NCI-H2107 treated with DMSO at 0.1 percent for 48 hours (cell line): ENCODE data around the gene DCLK1.
"Not testable (repeated sequence)": the region's sequence is repeated elsewhere in the genome, so short reads cannot be mapped to it uniquely, and the experiment has no call there.

Experiments
- DNase-seq: peaks from one replicate; lab custom pipeline; 2025; ENCODE audit not compliant: unreplicated experiment; lab: John Stamatoyannopoulos, UW

Gene DCLK1

DNA sequence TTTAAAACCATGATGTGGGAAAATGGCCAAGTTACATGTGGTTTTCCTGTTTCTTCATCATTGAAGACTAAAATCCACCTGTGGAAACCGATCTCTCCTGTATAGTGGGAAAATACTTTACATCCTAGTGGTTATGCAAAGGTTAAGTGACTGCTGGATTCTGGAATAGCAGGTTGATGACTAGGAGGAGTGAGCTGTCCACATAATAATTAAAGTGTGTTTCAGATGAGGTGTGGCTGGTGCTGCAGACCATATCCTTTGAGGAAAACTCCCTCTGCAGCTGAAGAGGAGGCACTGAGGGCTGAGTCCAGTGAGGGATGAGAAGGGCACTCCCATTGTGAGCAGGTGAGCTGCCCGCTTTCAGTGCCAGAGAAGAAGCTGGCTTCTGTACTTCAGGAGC is 43.2 kb downstream of the DCLK1 start:
- DNase-seq, result no peak

DNA sequence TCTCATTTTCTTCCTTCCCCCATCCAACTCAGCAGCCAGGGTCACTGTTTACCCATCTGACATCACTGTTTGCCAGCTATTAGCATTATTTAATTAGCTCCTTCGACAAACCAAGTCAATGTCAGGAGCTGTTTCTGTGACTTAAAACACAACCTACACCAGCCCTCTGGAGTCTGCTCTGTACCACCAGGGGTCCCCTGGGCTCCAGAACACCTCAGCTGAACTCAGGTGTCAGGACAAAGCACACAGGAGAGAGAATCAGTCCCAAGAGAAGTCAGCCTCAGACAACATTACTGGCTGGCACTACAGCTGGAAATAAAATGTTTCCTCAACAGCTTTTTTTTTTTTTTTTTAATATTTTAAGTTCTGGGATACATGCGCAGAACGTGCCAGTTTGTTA is 45.1 kb downstream of the DCLK1 start:
- no peak for DNase-seq

DNA sequence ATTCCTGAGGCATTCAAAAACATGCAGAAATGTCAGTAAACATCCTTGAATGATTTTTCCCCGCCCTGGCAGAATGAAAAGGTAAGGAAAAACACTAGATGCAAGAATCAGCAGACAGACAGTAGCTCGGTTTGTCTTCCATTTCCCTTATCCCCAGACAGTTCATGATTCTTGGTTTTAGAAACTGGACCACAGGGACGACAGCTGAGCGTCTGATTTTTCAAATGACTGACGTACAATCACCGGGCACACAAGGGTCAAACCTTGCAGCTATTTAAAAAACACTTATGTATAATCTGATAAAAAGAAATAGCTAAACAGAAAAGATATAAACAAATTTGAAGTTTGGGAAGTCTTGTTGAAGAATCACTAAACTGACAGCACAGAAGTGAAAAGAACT is 47.1 kb downstream of the DCLK1 start:
- no peak for DNase-seq

DNA sequence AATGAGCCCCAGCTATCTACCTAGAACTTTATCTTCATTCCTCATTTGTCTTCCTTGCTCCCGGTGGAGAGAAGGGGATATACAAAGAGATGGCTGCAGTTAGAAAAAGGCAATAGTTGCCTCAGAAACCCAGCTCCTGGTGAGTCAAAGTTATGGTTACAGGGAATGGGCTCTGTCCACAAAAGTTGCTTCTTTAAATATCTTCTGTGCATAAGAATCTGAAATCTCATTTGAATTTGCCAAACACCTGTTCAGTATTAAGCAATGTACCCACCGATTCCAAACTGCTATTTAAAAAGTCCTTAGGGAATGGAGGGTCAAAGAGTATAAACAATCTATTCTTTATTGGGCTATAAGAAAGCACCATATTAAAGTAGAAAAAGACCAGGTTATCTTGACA is 48.4 kb downstream of the DCLK1 start:
- DNase-seq, result no peak

DNA sequence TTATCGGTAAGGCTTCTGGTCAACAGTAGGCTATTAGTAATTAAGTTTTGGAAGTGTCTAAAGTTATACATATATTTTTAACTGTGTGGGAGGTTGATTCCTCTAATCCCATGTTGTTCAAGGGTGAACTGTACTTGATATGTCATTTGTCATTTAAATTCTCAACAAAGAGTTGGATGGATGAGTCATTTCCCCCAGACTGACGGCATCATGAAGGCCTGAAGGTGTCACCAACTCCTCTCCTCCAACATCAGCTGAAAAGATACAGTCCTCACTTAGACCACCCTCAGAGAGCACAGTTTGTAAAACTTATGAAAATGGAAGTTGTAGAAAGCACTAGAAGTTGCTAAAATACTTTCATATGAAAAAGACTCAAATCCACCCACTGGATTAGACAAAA is 48.8 kb downstream of the DCLK1 start:
- no peak for DNase-seq

DNA sequence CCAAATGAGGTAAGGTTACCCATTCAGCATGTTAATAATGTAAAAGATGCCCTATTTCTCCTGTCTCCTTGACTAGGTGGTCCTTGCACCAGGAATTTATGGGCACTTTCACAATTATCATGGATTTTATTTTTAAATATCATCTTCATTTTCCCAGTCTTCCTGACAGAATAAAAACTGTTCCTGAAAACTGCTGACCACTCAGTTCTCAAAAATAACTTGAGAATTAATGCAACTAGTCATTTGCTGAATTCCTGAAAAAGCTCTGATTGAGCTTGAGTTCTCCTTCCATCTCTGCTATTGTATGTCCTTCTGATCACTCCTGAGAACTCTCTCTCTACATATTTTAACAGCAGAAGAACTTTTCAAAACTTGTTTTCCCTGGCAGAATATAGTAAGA is 55.0 kb downstream of the DCLK1 start:
- DNase-seq, result no peak

DNA sequence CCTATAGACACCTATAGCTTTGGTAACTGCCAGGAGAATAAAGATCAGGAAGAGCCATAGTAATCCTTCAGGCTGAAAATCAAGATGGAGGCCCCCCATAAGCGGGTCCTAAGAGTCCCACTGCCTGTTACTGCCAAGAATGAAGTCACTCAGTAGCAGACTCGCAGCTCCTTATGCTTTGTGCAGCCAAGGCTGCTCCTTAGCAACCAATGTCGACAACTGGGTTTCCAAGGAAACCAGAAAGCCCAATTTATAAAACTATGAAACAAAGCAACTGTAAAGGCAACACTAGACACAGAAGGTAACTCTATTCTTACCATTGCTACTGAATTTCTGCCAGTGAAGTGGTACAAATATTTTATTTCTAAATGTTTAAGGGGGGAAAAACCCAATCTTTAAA is 56.5 kb downstream of the DCLK1 start:
- no peak for DNase-seq

DNA sequence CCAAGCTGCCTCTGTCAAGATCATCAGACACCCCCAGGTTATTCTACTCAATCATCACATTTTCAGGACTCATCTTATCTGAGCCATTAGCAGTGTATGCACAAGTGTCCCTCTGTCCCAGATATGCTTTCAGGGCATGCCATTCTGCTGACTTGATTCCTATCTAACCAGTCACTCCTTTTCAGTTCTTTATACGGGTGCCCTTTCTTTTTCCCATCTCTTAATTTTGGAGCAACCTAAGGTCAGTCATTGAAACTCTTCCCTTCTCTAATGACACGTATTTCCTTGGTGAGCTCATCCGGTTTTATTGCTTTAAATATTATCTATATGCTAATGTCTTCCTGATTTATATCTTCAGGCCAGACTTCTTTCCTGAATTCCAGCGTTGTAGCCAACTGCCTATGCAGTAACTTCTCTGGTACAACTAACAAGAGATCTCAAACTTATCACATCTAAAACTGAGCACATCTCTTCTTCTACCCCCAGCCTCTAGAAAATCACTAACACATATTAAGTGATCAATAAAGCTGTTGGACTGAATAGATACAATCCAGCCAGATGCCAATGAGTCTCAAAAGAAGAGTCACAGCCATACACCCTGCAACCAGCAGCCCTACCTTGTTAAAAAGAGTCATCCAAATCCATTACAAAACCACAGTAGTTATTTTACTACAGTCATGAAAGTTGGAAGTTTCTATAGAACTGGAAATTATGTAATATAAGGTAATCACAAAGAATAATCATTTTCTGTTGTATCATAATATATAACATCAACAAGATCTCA is 58.8 kb downstream of the DCLK1 start:
- DNase-seq, result no peak

DNA sequence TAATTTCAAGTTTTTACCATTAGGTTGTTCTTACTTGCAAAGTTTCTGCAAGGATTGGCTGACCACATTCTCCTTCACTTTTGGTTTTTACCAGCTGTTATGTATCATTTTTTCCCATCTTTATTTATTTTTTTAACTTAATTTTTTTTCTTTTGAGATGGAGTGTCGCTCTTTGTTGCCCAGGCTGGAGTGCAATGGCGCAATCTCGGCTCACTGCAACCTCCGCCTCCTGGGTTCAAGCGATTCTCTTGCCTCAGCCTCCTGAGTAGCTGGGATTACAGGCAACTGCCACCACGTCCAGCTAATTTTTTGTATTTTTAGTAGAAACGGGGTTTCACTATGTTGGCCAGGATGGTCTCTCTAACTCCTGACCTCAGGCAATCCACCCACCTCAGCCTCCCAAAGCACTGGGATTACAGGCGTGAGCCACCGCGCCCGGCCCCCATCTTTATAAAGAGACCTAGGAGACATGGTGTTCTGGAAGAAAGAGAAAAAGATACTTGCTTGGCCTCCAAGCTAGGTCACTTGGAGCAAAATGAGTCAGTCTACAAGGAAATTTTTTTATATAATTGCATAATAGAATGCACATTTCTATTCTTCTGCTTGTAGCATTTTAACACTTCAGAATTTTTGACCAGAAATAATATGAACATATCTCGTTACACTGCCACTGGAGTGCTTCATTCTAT is 60.5 kb downstream of the DCLK1 start:
- DNase-seq, result not testable (repeated sequence)

DNA sequence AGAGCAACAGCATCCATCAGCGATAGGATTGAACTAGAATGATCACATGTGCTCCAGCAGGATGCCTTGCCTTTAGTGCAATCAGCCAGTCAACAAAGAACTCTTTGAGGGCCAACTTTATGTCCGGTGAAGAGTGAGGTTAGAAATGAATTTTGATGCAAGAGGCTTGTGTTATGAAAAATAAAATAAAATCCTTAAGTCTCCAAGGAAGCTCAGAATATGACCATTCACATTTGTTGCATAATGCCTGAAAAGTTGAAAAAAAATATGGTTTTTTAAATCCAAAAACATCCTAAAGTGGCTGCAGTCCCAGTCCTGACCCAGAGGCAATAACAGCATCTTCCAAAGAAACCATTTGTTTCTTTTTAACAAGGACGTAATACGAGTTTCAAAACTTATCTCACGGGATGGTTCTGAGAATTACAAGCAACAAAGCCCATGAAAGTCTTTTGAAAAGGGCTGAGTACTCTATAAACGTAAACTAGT is 61.3 kb downstream of the DCLK1 start:
- DNase-seq, result no peak

DNA sequence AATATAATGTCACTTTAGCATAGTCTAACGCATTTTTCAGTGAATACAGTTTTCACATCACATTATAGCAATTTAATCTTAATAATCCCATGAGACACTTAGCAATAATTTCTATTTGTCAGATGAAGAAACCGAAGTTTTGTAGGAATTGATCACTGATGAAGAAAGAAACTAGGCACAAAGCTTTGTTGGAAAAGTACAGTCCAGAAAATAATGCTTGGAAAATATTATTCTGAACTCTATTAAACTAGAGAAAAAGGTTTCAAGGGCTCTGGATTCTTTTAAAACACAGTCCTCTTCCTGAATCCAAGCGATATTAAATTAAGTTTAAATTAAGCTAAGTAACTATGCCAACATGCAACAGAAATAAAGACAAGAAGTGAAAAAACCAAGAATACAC is 62.2 kb downstream of the DCLK1 start:
- no peak for DNase-seq

DNA sequence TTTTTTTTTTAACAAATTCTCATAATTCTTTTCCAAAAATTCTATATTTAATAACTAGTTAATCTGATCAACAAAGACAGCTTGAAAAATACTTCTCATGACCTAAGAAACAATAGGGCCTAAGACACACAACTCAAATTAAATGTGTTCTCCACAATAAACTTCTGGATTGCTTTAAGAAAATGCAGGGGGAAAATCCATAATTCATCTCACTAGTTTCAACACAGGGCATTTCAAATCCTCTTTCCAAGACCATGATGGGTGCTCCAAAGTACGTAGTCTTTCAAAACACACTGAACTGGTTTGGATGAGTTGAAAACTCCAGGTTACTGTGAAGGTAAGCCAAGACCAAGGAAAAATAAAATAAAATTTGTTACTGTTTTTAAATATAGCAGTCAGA is 62.6 kb downstream of the DCLK1 start:
- DNase-seq, result no peak

DNA sequence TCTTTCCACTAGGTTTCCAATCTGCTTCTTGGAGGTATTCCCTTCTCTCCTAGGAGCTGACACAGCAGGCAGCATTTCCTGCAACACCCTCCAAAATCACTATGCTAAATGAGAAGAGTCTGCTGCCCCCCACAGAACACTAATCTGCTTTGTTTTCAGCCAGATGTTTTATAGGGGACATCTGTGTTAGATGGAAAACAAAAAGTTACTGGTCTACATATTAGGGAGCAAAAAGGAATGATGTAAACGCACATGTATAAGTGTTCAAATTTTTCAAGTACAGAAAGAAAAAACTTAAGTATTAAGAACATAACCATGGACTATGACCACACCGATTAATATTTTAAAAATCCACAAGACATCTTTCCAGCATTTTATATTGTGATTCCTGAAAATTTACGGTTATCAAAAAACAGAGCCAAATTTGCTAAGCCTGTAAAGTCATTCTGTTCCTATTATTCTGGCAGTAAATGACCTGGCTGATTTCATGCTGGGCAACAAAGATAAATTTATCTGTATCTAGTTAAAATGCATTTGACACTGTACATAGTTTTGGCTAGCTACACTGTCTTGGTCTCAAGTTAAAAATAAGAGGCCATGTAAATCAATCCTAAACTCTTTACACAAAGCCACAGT is 63.3 kb downstream of the DCLK1 start:
- DNase-seq, result no peak

DNA sequence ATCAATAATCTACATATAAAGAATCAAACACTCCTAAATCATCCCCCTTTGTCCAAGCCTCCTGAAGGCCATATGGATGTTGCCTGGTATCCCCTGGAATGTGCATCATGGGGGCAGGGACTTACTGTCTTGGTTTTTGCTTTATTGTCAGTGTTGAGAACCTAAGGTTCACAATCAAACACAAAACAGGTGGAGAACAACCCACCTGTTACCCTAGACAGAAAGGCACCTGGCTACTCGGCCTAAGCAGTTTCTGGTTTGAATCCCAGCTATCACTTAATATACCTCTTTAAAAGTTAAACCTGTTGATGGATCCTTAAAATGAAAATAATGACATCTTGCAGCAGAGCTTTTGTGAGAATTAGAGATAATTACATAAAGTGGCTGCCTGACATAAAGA is 68.9 kb downstream of the DCLK1 start:
- DNase-seq, result no peak

DNA sequence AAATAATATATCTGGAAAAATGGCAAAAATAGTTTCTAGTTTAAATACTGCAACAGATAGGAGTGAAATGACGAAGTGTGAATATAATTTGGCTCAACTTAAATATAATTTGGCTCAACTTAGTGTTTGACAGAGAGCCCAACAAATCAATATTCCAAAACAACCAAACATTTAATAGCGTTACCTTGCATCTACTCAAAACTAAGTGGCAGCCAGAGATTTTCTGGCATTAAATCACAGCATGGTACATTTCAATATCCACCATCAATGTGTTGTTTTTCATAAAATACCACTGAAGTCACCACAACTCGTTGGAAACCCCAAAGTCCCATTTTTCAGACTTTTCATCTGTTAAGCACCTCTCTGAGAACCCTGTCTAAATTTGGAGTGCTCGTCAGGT is 69.6 kb downstream of the DCLK1 start:
- no peak for DNase-seq

DNA sequence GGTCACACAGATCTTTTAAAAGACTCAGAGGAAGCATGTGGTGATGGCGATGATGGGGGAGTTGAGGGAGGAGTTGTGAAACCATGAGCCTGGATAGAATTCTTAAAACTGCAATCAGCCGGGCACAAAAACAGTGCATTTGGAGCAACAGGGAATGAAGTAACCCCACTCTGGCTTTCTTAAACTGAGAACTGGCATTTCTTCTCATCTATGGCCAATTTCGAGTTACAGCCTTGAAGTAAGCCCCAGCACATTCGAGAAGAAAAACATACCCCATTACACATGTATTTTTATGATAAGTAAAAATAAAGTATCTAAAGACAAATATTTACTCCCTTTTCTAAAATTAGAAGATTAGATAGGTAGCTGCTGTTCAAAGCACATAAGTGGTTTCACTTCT is 70.1 kb downstream of the DCLK1 start:
- no peak for DNase-seq

DNA sequence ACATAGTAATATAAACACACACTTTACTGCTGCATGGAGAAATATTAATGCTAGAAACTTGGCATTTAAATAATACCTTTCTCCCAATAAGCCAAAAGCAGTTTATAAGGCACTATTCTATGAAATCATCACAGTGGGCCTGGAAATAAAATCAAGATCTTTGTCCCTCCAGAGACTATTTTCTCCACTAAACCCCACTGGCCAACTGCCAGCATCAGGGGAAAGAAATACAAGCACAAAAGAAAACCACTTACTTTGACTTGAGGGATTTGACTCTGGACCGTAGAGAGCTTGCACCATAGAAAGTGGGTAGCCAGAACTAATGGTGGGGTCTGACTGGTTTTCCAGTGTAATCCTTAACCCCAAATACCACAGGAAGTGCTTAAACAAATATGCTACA is 71.9 kb downstream of the DCLK1 start:
- DNase-seq, result no peak

DNA sequence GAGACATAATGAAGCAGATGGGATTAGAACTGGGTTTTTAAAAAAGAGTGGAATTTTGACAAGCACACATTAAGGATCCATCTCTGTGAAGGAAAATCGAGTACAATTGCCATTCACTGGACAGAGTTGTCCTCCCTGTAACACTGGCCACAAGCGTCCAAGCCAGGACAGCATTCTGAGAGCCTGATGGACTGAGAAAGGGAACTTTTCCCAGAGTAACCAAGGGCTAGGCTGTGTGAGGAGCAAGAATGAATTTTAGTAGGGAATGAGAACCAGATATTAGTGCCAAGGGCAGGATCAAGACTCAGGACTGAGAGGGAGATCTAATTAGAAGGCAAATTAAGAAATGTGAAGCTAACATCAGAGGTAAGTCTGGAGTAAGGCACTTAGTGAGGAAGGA is 73.1 kb downstream of the DCLK1 start:
- DNase-seq, result no peak

DNA sequence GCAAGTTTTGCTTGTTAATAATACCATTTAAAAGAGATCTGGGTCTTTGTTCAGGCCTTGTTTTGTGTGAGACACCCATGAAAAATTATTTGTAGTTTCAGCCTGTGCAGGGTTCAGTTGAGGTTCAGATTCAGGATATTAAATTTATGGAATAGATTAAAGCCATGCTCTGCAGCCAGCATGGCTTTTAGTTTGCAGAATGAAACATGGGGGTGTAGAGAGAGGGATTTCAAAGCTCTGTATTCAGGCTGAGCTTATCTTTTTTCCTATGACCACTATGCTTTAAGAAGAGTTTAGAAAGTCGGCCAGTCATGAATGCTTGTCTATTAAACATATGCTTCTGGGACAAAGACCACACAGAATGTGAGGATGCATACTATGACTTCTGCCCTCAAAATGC is 73.6 kb downstream of the DCLK1 start:
- DNase-seq, result no peak

DNA sequence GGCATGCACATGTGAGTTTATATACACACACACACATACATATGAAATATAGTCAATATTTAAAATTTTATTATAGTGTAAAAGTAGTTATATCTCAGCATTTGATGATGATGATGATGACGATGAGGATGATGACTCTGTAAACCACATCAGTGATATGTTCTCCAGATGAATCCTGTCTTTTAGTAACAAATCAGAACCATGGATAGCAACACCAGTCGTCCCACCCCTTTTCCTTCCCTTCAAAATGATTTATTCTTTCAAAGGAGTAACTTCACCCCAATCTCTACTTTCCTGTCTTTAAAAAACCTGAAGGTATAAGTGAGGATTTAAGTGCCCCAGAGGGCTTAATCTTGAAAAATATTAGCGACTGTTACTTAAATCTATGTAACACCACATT is 74.1 kb downstream of the DCLK1 start:
- no peak for DNase-seq

DNA sequence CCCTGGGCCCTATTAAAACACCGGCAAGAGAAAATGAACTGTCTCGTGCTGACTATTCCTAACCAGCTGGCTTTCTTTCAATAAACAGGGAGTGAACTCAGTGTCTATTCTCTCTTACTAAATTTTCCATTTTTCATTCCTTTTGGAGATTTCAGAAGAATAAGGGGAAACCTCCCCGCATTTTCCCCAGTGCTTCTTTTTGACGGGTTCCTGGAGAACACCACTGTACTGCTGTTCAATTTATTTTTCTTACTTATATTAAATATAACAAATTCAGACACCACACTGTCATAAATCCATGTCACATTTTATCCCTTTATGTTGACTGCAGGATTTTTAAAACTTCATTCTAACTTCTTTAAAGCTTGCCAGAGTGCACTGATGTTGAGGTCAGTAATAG is 75.8 kb downstream of the DCLK1 start:
- DNase-seq, result no peak

DNA sequence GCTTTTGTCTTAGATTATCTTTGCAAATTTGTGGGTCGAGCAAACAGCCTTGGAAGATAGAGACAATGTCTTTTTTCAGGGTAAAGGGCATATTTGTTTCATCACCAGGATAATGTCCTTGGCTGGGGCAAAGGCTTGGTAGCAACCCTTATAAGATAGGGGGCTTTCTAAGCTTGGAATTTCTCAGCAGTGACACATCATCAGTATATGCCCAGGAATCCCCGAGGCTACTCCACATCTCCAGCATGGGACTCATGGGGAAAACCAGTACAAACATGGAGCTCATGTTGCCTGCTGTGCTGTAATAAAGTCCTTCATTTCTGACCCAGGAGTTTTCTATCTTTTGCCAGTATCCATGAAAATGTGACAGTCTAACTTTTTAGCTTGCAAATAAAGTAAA is 77.1 kb downstream of the DCLK1 start:
- no peak for DNase-seq
